Activated gamma-delta T cell treated with Interleukin-2 at 50 U/mL for 16 hours (primary cell): Measurements from ENCODE around the gene ZNF574.

ENCODE experiments used
- DNase-seq: peaks from one replicate; pipeline ENCODE4 v3.0.0-alpha.2; 2020

ZNF574 gene

GRCh38 chr19:42108527-42109389, 32.8 kb downstream of the ZNF574 start:
- peak; percentile 92 for DNase-seq

- DNase-seq, result no peak
Observed at GRCh38 chr19:42109896-42110295, 33.9 kb downstream of the ZNF574 start.

GRCh38 chr19:42110658-42111057, 34.7 kb downstream of the ZNF574 start:
- DNase-seq, result no peak

- DNase-seq, result no peak
Observed at GRCh38 chr19:42111384-42111783, 35.4 kb downstream of the ZNF574 start.

GRCh38 chr19:42111811-42112210, 35.8 kb downstream of the ZNF574 start:
- DNase-seq, result no peak

- no peak for DNase-seq
Observed at GRCh38 chr19:42113641-42114348, 37.8 kb downstream of the ZNF574 start.

- no peak for DNase-seq
Observed at GRCh38 chr19:42114412-42114811, 38.4 kb downstream of the ZNF574 start.

GRCh38 chr19:42115219-42115618, 39.3 kb downstream of the ZNF574 start:
- no peak for DNase-seq

GRCh38 chr19:42115705-42116104, 39.7 kb downstream of the ZNF574 start:
- DNase-seq, result no peak

- DNase-seq, result no peak
Observed at GRCh38 chr19:42116308-42117075, 40.5 kb downstream of the ZNF574 start.

GRCh38 chr19:42117076-42117475, 41.1 kb downstream of the ZNF574 start:
- no peak for DNase-seq

- no peak for DNase-seq
Observed at GRCh38 chr19:42120276-42120980, 44.5 kb downstream of the ZNF574 start.

GRCh38 chr19:42121036-42121621, 45.2 kb downstream of the ZNF574 start:
- no peak for DNase-seq

- DNase-seq, result peak; percentile 73
Observed at GRCh38 chr19:42121656-42122069, 45.7 kb downstream of the ZNF574 start.

- no peak for DNase-seq
Observed at GRCh38 chr19:42122691-42123607, 47.0 kb downstream of the ZNF574 start.

- no peak for DNase-seq
Observed at GRCh38 chr19:42123765-42124164, 47.8 kb downstream of the ZNF574 start.

GRCh38 chr19:42124386-42124901, 48.5 kb downstream of the ZNF574 start:
- no peak for DNase-seq

- no peak for DNase-seq
Observed at GRCh38 chr19:42125536-42125935, 49.6 kb downstream of the ZNF574 start.

GRCh38 chr19:42126574-42126973, 50.6 kb downstream of the ZNF574 start:
- no peak for DNase-seq

GRCh38 chr19:42129399-42130253, 53.7 kb downstream of the ZNF574 start:
- no peak for DNase-seq
